UCSD-AML1 (cell line): ENCODE data around the gene WDSUB1.

Experiments used
- DNase-seq: peaks from one replicate; lab custom pipeline; 2025; ENCODE audit not compliant: unreplicated experiment; lab: John Stamatoyannopoulos, UW

Gene WDSUB1

GRCh38 chr2:159285929-159286708, at the start of gene WDSUB1:
Gene WDSUB1, minus strand, starts transcription at chr2:159286703. Its CDS starts 3,634 bp downstream, at chr2:159283069.
- peak; percentile 57 for DNase-seq

GRCh38 chr2:159326569-159327255, 40.2 kb upstream of the WDSUB1 start:
- no peak for DNase-seq

DNA sequence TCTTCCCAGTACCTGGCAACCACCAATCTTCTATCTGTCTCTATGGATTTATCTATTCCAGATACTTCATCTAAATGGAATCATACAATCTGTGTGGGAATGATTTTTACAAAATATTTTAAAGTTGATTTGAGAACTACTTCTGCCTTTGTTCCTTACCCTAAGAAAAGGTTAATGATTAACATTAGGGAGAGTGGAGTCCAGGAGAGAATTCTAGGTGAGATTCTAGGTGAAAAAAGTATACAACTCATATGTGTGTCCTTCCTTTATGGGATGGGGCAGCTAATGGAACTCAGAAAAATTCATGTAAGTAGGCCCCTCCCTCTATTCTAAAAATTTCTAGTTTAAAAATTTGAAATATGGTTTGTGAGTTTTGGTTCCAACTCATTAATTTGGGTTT, 35.9 kb upstream of the WDSUB1 start:
- no peak for DNase-seq

- no peak for DNase-seq
Observed at GRCh38 chr2:159317392-159318088, 31.0 kb upstream of the WDSUB1 start.

DNA sequence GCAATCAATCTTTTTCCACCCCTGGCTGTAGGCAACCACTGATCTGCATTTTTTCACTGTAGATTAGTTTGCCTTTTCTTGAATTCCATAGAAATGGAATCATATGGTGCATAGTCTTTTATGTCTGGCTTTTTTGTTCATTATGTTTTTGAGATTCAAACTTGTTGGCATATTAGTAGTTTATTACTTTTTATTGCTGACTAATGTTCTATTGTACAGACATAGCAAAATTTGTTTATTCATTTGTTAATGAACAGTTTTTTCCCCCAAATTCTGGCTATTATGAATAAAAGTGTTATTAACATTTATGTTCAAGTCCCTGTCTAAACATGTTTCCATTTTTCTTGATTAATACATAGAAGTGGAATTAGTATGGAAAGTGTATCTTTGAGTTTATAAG, 21.4 kb upstream of the WDSUB1 start:
- DNase-seq, result no peak

DNA sequence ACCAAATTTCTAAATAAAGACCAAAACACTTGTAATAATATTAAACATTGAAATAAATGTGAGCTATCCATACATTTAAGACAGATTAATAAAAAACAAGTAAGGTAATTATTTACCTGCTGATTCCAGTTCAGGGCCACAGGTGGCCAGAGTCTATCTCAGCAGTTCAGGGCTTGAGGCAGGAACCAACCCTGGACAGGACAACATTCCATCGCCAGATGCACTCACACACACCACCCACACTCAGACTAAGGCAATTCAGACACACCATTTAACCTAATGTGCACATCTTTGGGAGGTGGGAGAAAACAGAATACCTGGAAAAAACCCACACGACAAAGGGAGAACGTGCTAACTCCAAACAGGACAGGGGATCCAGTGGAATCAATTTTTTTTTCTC, 14.1 kb upstream of the WDSUB1 start:
- DNase-seq, result no peak

DNA sequence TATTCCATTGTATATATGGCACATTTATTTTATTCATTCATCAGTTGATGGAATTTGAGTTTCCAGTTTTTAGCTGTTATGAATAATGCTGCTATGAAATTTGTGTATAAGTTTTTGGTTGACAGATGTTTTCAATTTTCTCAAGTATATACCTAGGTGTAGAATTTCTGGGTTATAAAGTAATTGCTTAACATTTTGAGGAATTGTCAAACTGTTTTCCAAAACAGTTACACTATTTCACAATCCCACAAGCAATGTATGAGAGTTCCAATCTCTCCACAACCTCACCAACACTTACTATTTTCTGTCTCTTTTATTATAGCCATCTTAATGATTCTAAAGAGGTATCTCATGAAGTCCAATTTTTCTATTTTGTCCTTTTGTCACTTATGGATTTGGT, 12.5 kb upstream of the WDSUB1 start:
- DNase-seq, result no peak

- no peak for DNase-seq
Observed at GRCh38 chr2:159297042-159297707, 10.7 kb upstream of the WDSUB1 start.

GRCh38 chr2:159292157-159292556, 5.7 kb upstream of the WDSUB1 start:
- no peak for DNase-seq

GRCh38 chr2:159290289-159290907, 3.9 kb upstream of the WDSUB1 start:
- DNase-seq, result no peak

GRCh38 chr2:159287733-159288132, 1.2 kb upstream of the WDSUB1 start:
- no peak for DNase-seq

- peak; percentile 99 for DNase-seq
Observed at GRCh38 chr2:159286709-159287441, 372 bp upstream of the WDSUB1 start.

- DNase-seq, result no peak
Observed at GRCh38 chr2:159285433-159285832, 1.1 kb downstream of the WDSUB1 start.

DNA sequence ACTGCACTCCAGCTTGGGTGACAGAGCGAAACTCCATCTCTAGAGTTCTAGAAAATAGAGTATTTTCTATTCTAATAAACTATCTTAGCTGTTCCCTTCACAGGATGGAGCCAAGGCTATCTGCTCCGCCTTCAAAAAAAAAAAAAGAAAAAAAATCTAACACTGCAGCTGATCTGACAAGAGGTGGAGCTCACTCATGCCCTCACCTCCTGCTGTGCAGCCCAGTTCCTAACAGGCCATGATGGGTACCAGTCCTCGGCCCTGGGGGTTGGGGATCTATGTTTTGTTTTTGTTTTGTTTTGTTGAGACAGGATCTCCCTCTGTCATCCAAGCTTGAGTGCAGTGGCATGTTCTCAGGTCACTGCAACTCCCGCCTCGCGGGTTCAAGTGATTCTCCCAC, 3.0 kb downstream of the WDSUB1 start:
- no peak for DNase-seq

DNA sequence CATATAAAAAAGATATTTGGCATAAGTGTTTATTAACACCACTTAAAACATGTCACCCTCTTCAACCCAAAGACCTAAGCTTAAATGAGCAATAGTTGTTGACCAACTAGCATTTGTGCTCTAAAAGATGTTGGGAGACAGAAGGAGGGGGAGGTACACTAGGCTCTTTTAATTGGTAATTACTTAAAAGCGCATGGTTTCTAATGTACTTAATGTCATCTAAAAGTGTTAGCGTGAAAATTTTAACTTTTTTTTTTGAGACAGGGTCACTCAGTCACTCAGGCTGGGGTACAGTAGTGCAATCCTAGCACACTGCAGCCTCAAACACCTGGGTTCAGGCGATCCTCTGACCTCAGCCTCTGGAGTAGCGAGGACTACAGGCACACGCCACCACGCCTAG, 5.5 kb downstream of the WDSUB1 start:
- DNase-seq, result no peak

GRCh38 chr2:159279700-159280099, 6.8 kb downstream of the WDSUB1 start:
- DNase-seq, result no peak

DNA sequence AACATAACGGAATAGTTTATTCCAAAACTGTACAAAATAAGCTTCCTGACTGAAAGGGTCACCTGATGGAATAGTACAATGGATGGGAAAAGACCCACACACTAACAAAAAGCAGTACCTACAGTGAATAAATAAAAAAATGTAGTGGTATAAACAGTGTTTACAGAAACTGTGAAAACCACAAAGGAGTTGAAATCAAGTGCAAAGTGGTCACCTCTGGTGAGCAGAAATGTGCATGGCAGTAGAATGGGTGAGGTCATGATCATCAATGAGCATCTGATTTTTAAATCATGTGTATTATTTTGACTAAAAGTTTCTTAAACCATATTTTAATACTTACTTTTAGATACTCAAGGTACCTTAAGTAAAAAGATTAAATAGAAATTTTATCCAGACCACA, 11.4 kb downstream of the WDSUB1 start:
- no peak for DNase-seq

DNA sequence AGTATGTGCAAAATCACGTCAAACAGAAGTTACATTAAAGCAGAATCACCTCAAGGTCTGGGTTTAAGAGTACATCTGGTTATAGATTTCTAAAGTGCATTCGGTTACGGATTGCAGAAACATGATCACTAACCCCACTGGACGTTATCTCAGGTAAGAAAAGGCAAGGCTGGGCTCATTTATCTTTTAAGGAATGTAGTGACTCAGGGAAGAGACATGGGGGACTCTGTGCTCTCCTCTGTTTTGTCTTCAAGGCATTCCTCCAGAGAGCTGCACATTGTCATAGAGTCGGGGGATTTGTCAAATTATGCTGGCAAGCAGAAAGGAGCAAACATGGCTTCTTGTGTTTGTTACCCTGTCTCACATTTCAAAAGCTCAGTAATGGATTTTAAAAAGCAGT, 14.3 kb downstream of the WDSUB1 start:
- DNase-seq, result no peak

DNA sequence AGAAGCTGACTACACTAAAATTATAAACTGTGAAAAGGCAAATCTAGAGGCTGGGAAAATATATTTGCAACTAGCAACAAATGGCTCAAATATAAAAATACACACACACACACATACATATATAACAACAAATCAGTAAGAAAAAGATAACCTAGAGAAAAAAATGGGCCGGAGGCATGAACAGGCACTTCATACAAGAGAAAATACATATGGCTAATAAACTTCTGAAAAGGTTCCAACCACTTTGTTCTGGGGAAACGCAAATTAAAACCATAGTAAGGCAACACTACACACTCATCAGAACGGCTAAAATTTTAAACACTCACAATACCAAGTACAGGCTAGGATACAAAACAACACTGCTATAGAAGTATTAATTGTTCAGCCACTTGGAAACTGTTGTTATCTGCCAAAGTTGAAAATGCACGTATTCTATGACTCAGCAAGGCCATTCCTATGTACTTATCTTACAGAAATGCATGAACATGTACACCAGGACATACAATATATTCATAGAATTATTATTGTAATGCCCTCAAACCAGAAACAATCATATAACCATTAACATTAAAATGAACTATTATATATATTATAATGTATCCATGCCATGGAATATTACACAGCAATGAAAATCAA, 15.6 kb downstream of the WDSUB1 start:
- DNase-seq, result no peak

DNA sequence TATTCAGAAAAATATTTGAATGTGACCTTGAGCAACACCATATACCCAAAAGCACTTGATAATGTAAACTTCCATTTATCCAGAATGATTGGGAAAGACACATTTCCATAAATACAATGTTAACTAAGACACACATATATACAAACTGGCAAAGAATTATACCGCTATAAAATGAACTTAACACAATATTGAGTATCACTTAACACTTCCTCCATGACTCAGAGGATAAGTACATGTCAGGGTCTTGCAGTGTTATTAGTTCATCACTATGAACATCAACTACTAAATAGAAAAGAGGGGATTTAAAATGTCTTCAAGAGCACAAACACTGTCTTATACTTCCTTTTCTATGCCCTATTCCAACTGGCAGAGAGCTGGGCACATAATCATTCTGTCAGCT, 18.6 kb downstream of the WDSUB1 start:
- DNase-seq, result no peak
